Measurements from ENCODE around the gene ACTC1. TPM values are rescaled to one million over a fixed set of nuclear protein-coding genes. Genes with fewer than 3 reads are reported as not detected.

The ACTC1 gene
- total RNA-seq, 2 experiments from 2014 or later: not detected

DNA sequence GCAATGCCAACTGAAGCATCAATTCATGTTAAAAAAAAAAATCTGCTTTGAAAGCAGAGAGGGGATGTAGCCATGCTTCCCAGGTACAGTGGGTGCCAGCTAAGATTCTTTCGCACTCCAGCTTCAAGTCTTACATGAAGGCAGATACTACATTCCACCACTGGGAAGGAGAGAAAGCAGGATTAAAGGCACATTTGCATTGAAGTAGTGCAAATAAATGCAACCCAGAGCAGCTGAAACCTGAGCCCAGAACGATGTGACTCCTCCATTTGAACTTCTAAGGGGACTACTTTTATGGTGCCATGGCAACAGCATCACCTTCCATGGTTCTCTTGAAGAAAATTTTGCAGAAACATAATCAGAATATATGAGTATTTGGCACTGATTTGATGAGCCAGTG is 21.4 kb downstream of the ACTC1 start:
- H3K4me3 Mint-ChIP-seq: no peak overlapping the region
- no peaks in the 10 kb centered on the region for H3K9me3 ChIP-seq (ENCODE audit: control insufficient read depth in 1 of 2, insufficient read depth in 1 of 2, low read length in 2 of 2)
- peaks cover 39% of the 10 kb centered on the region for H3K27me3 Mint-ChIP-seq
- DNase-seq (no peak), ATAC-seq (ENCODE audit: poor library complexity) (no peak)
- H3K4me1 Mint-ChIP-seq (ENCODE audit: low read depth): no peaks in the 10 kb centered on the region
- no peak overlapping the region for H3K27ac Mint-ChIP-seq
- no peaks in the 10 kb centered on the region for H3K9me3 Mint-ChIP-seq
- TF ChIP-seq, protein P1, sequence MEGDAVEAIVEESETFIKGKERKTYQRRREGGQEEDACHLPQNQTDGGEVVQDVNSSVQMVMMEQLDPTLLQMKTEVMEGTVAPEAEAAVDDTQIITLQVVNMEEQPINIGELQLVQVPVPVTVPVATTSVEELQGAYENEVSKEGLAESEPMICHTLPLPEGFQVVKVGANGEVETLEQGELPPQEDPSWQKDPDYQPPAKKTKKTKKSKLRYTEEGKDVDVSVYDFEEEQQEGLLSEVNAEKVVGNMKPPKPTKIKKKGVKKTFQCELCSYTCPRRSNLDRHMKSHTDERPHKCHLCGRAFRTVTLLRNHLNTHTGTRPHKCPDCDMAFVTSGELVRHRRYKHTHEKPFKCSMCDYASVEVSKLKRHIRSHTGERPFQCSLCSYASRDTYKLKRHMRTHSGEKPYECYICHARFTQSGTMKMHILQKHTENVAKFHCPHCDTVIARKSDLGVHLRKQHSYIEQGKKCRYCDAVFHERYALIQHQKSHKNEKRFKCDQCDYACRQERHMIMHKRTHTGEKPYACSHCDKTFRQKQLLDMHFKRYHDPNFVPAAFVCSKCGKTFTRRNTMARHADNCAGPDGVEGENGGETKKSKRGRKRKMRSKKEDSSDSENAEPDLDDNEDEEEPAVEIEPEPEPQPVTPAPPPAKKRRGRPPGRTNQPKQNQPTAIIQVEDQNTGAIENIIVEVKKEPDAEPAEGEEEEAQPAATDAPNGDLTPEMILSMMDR (IDR thresholded peaks at IDR 0.05): no peak
- ChIA-PET CTCF (no interaction called here), POLR2A (no interaction called here)
- intact Hi-C loops (cut with DNase I, micrococcal nuclease): no loop called here
- no peaks in the 10 kb centered on the region for H3K4me1 ChIP-seq (ENCODE audit: insufficient read depth, low read length)
- peaks cover 4% of the 10 kb centered on the region in 2 experiments for H3K27me3 ChIP-seq (ENCODE audit: control insufficient read depth in 1 of 2, insufficient read depth in 2 of 2, low read length in 2 of 2)
- H3K36me3 Mint-ChIP-seq (ENCODE audit: low read depth): no peaks in the 10 kb centered on the region
- H3K36me3 ChIP-seq (ENCODE audit: insufficient read depth, low read length): no peaks in the 10 kb centered on the region
- H3K4me3 ChIP-seq (ENCODE audit: low read length): no peak overlapping the region
- H3K27ac ChIP-seq (ENCODE audit: low read depth in 1 of 2, low read length in 2 of 2): no peak overlapping the region

GRCh38 chr15:34773013-34773412 is 22.3 kb downstream of the ACTC1 start:
- Histone ChIP-seq H3K36me3 (ENCODE audit: insufficient read depth, low read length) (no peaks in the 10 kb centered on the region), H3K4me3 (ENCODE audit: low read length) (no peak overlapping the region), H3K27me3 (ENCODE audit: control insufficient read depth in 1 of 2, insufficient read depth in 2 of 2, low read length in 2 of 2) (peaks cover 4% of the 10 kb centered on the region in 2 experiments), H3K9me3 (ENCODE audit: control insufficient read depth in 1 of 2, insufficient read depth in 1 of 2, low read length in 2 of 2) (no peaks in the 10 kb centered on the region), H3K27ac (ENCODE audit: low read depth in 1 of 2, low read length in 2 of 2) (no peak overlapping the region), H3K4me1 (ENCODE audit: insufficient read depth, low read length) (no peaks in the 10 kb centered on the region)
- intact Hi-C loops (cut with DNase I, micrococcal nuclease): no loop called here
- no peaks in the 10 kb centered on the region for H3K9me3 Mint-ChIP-seq
- ATAC-seq (ENCODE audit: poor library complexity): no peak
- H3K36me3 Mint-ChIP-seq (ENCODE audit: low read depth): no peaks in the 10 kb centered on the region
- no peak overlapping the region for H3K27ac Mint-ChIP-seq
- CTCF ChIA-PET: no interaction called here
- no peaks in the 10 kb centered on the region for H3K4me1 Mint-ChIP-seq (ENCODE audit: low read depth)
- POLR2A ChIA-PET: no interaction called here
- H3K27me3 Mint-ChIP-seq: peaks cover 39% of the 10 kb centered on the region
- TF ChIP-seq, protein P1 (IDR thresholded peaks at IDR 0.05): no peak
- DNase-seq: no peak
- H3K4me3 Mint-ChIP-seq: no peak overlapping the region

GRCh38 chr15:34772312-34772711 is 23.0 kb downstream of the ACTC1 start:
- no peak for DNase-seq
- Mint-ChIP-seq H3K9me3 (no peaks in the 10 kb centered on the region), H3K27ac (no peak overlapping the region), H3K27me3 (peaks cover 39% of the 10 kb centered on the region), H3K4me1 (ENCODE audit: low read depth) (no peaks in the 10 kb centered on the region), H3K36me3 (ENCODE audit: low read depth) (no peaks in the 10 kb centered on the region), H3K4me3 (no peak overlapping the region)
- Histone ChIP-seq H3K36me3 (ENCODE audit: insufficient read depth, low read length) (no peaks in the 10 kb centered on the region), H3K27me3 (ENCODE audit: control insufficient read depth in 1 of 2, insufficient read depth in 2 of 2, low read length in 2 of 2) (peaks cover 4% of the 10 kb centered on the region in 2 experiments), H3K27ac (ENCODE audit: low read depth in 1 of 2, low read length in 2 of 2) (no peak overlapping the region), H3K4me3 (ENCODE audit: low read length) (no peak overlapping the region), H3K9me3 (ENCODE audit: control insufficient read depth in 1 of 2, insufficient read depth in 1 of 2, low read length in 2 of 2) (no peaks in the 10 kb centered on the region), H3K4me1 (ENCODE audit: insufficient read depth, low read length) (no peaks in the 10 kb centered on the region)
- TF ChIP-seq, protein P1 (IDR thresholded peaks at IDR 0.05): no peak
- no peak for ATAC-seq (ENCODE audit: poor library complexity)
- intact Hi-C loops (cut with DNase I, micrococcal nuclease): no loop called here
- ChIA-PET POLR2A (no interaction called here), CTCF (no interaction called here)
